Measurements from ENCODE around the gene CCDC112.
"Not testable (repeated sequence)": the region's sequence is repeated elsewhere in the genome, so short reads cannot be mapped to it uniquely, and the experiment has no call there.

CCDC112 gene

DNA sequence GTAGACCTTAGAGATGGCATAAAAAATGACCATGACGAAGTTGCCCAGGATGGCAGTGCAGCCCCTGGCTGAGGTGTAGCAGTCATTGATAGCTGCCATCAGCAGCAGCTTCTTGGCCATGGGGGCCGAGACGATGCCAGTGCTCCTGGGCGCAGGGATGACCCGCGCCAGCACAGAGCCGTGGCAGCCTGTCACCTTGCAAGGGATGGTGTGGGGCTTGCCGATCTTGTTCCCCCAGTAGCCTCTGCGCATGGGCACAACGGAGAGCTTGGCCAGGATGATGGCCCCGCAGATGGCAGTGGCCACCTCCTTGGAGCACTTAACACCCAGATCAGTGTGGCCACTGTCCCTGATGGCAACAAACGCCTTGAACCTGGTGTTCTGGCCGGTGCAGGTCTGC is 31.7 kb downstream of the CCDC112 start:
- no peak overlapping the region for H3K4me3 ChIP-seq (ENCODE audit: low read depth, low read length)
- TF ChIP-seq CTCF (IDR thresholded peaks at IDR 0.05; ENCODE audit: insufficient read depth, low read depth, low read length, missing control alignments) = no peak
- no peak for DNase-seq (ENCODE audit: low read depth)

GRCh38 chr5:115263078-115263380 is 33.4 kb downstream of the CCDC112 start:
- DNase-seq (ENCODE audit: low read depth) = no peak
- H3K4me3 ChIP-seq (ENCODE audit: low read depth, low read length) = peak overlapping the region; percentile 57
- TF ChIP-seq CTCF (IDR thresholded peaks at IDR 0.05; ENCODE audit: insufficient read depth, low read depth, low read length, missing control alignments) = no peak

DNA sequence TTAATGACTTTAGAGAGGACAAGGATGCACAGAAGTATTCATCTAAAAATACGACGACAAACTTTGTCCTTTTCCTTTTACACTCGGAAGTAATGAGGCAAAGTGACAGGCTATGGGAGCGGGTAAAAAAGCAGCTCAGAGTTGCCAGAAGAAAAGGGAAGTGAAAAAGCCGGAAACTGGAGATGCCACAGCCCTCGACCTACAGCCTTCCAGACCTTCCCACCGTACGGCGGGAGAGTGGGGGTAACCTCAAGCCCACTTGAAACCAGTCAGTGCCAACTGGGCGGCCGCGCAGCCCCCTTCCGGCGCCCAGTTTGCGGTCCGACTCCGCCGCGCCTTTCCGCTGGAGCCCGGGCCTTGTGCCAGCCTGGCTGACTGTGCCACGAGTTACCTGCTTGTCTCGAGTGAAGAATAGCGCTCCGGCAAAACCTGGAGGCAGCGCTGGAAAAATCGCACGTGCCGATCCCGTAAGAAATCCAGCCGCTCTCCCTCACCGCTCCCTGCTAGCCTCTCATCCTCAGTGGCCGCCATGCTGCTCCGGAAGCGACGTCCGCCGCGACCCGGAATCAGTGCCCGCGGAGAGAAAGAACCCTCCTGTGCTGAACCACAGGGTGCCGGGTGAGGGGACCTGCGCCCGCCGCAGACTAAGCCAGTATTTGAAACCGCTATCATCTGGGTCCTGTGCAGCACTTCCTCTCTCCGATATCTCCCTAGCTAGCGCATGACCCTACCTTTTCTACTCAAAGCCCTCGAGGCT is 34.0 kb downstream of the CCDC112 start, which contains the start of gene PGGT1B:
TSS of gene PGGT1B (minus strand) at position 557 of the 757 bp plus-strand sequence. CDS start at position 531, 26 bp downstream.
- DNase-seq (ENCODE audit: low read depth) = peak; percentile 85
- H3K4me3 ChIP-seq (ENCODE audit: low read depth, low read length) = peak within 1 kb of the TSS; percentile 57
- TF ChIP-seq CTCF (IDR thresholded peaks at IDR 0.05; ENCODE audit: insufficient read depth, low read depth, low read length, missing control alignments) = no peak

GRCh38 chr5:115262011-115262320 is 34.5 kb downstream of the CCDC112 start:
- H3K4me3 ChIP-seq (ENCODE audit: low read depth, low read length) = peak overlapping the region; percentile 57
- peak; percentile 24 for DNase-seq (ENCODE audit: low read depth)
- no peak for TF ChIP-seq CTCF (IDR thresholded peaks at IDR 0.05; ENCODE audit: insufficient read depth, low read depth, low read length, missing control alignments)

GRCh38 chr5:115260248-115260647 is 36.2 kb downstream of the CCDC112 start:
- H3K4me3 ChIP-seq (ENCODE audit: low read depth, low read length) = no peak overlapping the region
- no peak for DNase-seq (ENCODE audit: low read depth)
- TF ChIP-seq CTCF (IDR thresholded peaks at IDR 0.05; ENCODE audit: insufficient read depth, low read depth, low read length, missing control alignments) = no peak

GRCh38 chr5:115257981-115258380 is 38.5 kb downstream of the CCDC112 start:
- DNase-seq (ENCODE audit: low read depth) = no peak
- H3K4me3 ChIP-seq (ENCODE audit: low read depth, low read length) = no peak overlapping the region
- no peak for TF ChIP-seq CTCF (IDR thresholded peaks at IDR 0.05; ENCODE audit: insufficient read depth, low read depth, low read length, missing control alignments)

GRCh38 chr5:115249379-115249778 is 47.1 kb downstream of the CCDC112 start:
- not testable (repeated sequence) for H3K4me3 ChIP-seq (ENCODE audit: low read depth, low read length); DNase-seq (ENCODE audit: low read depth)

Data from GM12865 (cell line).